Mucosa of descending colon (tissue), 3 donors: Measurements from ENCODE around the gene HOXC11. TPM values are rescaled to one million over a fixed set of nuclear protein-coding genes. Genes with fewer than 3 reads are reported as not detected.

ENCODE experiments used
- ATAC-seq: fragments of 200-7000 bp; cut with Tn5 transposase; one replicate; pipeline ENCODE4 v1.9.1; 2020; ENCODE audit warnings: mild to moderate bottlenecking, moderate library complexity
- DNase-seq, 3 donors: peaks; one replicate each; pipeline ENCODE4 v3.0.0-alpha.2; 2020
- H3K36me3 ChIP-seq: fragments of 200-600 bp; one replicate; pipeline ENCODE4 v1.8.0; 2021; ENCODE audit warnings: low read depth, mild to moderate bottlenecking
- H3K4me1 ChIP-seq: fragments of 200-600 bp; one replicate; pipeline ENCODE4 v1.8.0; 2021; ENCODE audit warnings: low read depth, mild to moderate bottlenecking
- H3K4me3 ChIP-seq: fragments of 200-600 bp; one replicate; pipeline ENCODE4 v1.8.0; 2021; ENCODE audit warnings: mild to moderate bottlenecking
- H3K9me3 ChIP-seq: fragments of 200-600 bp; one replicate; pipeline ENCODE4 v1.8.0; 2021; ENCODE audit warnings: mild to moderate bottlenecking
- CTCF ChIP-seq: fragments of 200-600 bp; IDR thresholded peaks from one replicate; pipeline ENCODE4 v1.8.0; 2022; ENCODE audit warnings: antibody characterized with exemption, mild to moderate bottlenecking
- intact Hi-C, 2 donors: fragments of 100-400 bp; cut with DNase I in 1 of 2; cut with micrococcal nuclease in 1 of 2; formaldehyde crosslinking; loops; one replicate each; pipeline versions ENCODE4 v1.11.0 to v1.11.1; 2022; cut with DNase I, micrococcal nuclease
- total RNA-seq, 3 donors: library from RNA; stranded (reverse); fragmentation: NEBNext Ultra II Directional in 2 of 3; extraction: Animal tissue kit (Norgen Biotek cat#: 25700) in 2 of 3; gene quantifications; one replicate each; pipeline versions ENCODE4 v1.2.1 to v1.2.4, GENCODE V29; 2021 to 2023
- donor health status: DM: no; HTN: no; CAD: no; lungs with moderate emphysema.
- donor health status: DM: no; HTN: no; CAD: no.
- donor health status: DM: no; HTN: yes; CAD: no.

HOXC11 gene
- total RNA-seq, 3 donors from 2014 or later, result not detected

GRCh38 chr12:53955776-53956250 is 17.1 kb upstream of the HOXC11 start:
- H3K4me3 ChIP-seq, result no peak overlapping the region
- intact Hi-C loops, result no loop called here
- TF ChIP-seq CTCF, result no peak
- no peak for DNase-seq
- ATAC-seq, result no peak
- H3K36me3 ChIP-seq, result no peaks in the 10 kb centered on the region
- no peaks in the 10 kb centered on the region for H3K4me1 ChIP-seq
- no peaks in the 10 kb centered on the region for H3K9me3 ChIP-seq

GRCh38 chr12:53956251-53956887 is 16.6 kb upstream of the HOXC11 start:
- Histone ChIP-seq H3K4me3 (no peak overlapping the region), H3K9me3 (no peaks in the 10 kb centered on the region), H3K4me1 (no peaks in the 10 kb centered on the region), H3K36me3 (no peaks in the 10 kb centered on the region)
- DNase-seq (no peak), ATAC-seq (no peak)
- intact Hi-C loops, result no loop called here
- TF ChIP-seq CTCF, result no peak

- intact Hi-C loops, result no loop called here
- Histone ChIP-seq H3K4me3 (no peak overlapping the region), H3K9me3 (no peaks in the 10 kb centered on the region), H3K36me3 (no peaks in the 10 kb centered on the region), H3K4me1 (no peaks in the 10 kb centered on the region)
- ATAC-seq, result no peak
- TF ChIP-seq CTCF, result no peak
- DNase-seq, result no peak
Observed at GRCh38 chr12:53956914-53957536, 15.9 kb upstream of the HOXC11 start.

GRCh38 chr12:53958128-53958527 is 14.8 kb upstream of the HOXC11 start:
- H3K9me3 ChIP-seq, result no peaks in the 10 kb centered on the region
- intact Hi-C loops, result no loop called here
- no peak overlapping the region for H3K4me3 ChIP-seq
- H3K4me1 ChIP-seq, result no peaks in the 10 kb centered on the region
- H3K36me3 ChIP-seq, result no peaks in the 10 kb centered on the region
- TF ChIP-seq CTCF, result no peak
- DNase-seq (no peak), ATAC-seq (no peak)

- TF ChIP-seq CTCF, result no peak
Observed at GRCh38 chr12:53959314-53959713, 13.6 kb upstream of the HOXC11 start.

More at GRCh38 chr12:53959314-53959713, 13.6 kb upstream of the HOXC11 start:
- no peaks in the 10 kb centered on the region for H3K4me1 ChIP-seq
- no peak overlapping the region for H3K4me3 ChIP-seq
- intact Hi-C loops, result no loop called here
- no peaks in the 10 kb centered on the region for H3K9me3 ChIP-seq
- DNase-seq (no peak), ATAC-seq (no peak)
- H3K36me3 ChIP-seq, result no peaks in the 10 kb centered on the region
